NCI-H526 treated with DMSO at 0.1 percent for 48 hours (cell line): Measurements from ENCODE around the gene MGMT.

ENCODE experiments used
- DNase-seq: peaks from one replicate; lab custom pipeline; 2025; lab: John Stamatoyannopoulos, UW

The MGMT gene

DNA sequence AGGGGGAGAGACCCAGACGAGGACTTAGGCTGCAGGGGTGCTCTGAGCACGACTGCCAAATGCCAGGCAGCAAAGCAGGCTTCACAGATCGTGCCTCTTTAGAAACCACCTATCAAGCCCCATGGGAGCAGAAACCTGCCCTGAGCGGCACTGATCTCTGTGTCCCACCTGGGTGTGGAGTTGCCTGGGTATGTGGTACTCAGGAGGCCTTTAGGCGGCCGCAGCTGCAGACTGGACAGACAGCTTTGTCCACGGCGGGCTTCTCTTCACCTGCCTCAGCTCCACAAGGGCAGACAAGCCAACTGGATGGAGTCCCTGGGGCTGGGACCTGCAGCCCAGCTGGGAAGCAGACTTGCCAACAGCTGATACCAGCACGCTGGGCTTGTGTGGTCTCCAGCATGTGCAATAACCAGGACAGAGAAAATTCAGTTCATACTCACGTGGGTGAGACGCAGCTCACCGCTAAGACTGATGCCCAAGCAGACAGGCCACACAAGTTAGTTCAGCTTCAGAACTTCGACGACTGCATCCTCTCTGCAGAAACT is 333.8 kb downstream of the MGMT start:
- DNase-seq: no peak

DNA sequence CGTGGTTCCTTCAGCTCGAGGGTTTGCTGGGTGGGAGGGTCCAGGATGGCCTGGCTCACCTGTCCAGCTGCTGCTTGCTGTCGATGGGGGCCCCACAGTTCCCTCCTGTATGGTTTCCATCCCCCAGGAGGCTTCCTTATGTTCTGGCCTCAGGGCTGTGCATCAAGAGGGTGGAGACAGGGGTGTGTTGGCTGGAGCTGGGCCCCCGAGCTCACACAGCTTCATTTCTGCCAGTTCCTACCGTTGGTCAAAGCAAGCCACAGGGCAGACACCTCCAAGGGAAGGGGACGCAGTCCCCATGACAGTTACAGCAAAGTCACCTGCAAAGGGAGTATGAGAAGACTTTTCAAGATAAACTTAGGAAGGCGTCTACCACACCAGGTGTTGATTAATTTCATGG is 340.2 kb downstream of the MGMT start:
- no peak for DNase-seq

DNA sequence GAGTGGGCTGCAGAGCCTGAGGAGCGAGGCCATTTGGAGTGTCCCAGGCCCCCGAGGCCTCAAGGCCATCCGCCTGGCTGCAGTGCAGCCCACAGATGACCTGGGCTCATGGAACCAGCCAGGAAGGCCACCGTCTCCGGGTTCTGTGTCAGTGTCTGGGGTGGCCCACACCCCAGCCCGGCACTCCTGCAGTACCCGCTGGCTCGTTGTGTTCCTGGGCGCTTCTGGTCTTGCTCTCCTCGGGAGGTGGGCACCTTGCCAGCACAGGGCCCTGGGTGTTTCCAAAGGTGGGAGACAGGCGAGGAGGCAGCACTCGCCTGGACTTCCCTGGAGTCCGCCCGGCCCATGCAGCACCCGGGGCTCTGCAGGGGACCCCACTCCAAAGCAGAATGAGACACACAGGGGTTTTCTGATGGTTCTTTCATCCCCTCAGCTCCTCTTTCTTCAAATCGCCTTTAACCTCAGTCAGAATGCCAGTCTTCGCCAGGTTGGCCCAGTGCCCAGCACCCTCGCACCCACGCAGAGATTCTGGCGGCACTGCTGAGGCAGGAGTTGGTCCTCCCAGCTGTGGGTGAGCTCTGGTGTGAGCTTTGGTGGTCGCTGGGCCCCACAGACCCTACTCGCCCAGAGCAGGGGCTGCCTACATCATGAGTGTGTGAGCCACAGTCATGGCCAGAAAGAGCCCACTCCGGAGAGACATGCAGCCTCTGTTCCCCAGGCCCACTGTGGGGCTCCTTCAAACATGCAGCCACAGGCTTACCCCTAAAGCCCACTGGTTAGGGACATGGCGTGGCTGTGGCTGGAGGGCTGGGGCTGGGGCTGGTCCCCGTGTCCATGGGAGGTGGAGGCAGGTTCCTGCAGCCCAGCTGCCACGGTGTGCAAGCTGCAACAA is 341.3 kb downstream of the MGMT start:
- DNase-seq: no peak

DNA sequence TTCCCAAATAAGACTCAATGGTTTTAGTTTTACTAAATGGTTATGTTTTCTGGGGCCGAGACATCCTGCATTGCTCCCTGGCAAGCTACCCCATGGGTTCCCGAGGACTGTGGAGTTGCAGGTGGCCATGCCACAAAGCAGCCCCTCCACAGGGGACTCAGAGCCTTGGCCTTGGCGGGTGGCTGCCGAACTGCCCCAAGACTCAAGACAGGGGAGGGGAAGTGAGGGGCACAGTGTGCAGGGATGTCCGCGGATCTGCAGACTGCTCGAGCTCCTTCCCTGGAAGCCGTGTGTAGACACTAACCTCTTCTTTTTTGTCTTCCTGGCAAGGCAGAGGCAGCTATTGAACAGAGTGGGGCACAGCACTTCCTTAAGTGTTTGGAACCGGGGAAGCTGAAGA is 342.4 kb downstream of the MGMT start:
- no peak for DNase-seq

DNA sequence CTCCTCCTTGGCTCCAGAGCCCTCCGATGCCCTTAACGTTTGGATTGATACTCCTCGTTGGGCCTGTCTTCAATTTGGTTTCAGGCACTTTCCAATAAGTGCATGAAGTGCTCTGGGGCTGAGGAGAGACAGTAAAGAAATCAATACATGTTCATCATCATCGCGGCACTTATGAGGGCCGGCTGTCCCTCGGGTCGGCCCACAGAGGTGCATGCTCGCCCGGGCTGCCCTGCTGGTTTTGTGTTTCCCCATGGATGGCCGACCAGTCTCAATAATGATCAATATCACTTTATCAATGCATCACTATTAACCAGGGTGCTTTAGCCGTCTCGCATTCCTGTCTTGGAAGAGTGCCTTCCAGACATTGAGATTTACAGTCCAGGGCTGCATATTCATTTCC is 342.8 kb downstream of the MGMT start:
- no peak for DNase-seq

DNA sequence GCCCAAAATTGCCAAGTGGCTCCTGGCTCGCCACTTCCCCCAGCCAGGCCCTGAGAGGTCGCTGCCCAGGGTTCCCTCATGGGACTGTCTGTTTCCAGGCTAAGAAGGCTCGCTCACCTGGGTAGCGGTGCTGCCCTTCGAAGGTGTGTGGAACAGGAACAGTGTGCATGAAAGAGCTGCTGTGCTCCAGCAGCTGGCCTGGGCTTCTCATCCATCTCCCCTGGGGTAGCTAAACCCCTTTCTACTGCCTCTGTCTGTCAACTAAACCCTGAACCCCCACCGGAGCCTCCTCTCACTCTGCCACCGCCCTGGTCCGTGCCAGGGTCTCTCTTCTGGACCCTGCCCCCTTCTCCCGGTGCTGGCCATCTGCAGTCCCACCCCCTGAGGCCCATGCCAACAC is 344.2 kb downstream of the MGMT start:
- DNase-seq: no peak

DNA sequence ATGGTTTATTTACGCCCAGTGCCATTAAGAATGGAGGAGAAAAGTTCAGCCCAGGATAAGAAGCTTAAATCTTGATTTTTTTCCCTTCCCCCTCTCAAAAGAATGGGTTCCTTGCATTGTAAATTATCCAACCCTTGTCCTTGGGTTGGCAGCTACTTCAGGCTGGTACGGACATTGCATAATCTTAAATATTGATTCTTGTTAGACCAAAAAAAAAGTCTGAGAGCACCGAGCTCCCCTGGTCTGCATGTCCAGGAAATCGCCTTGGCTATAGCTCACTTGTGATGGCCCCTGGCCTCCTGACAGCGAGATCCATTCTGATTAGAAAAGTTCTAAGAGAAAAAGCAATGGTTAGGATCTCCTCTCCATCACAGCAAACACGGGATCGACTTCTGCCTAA is 345.4 kb downstream of the MGMT start:
- DNase-seq: no peak

DNA sequence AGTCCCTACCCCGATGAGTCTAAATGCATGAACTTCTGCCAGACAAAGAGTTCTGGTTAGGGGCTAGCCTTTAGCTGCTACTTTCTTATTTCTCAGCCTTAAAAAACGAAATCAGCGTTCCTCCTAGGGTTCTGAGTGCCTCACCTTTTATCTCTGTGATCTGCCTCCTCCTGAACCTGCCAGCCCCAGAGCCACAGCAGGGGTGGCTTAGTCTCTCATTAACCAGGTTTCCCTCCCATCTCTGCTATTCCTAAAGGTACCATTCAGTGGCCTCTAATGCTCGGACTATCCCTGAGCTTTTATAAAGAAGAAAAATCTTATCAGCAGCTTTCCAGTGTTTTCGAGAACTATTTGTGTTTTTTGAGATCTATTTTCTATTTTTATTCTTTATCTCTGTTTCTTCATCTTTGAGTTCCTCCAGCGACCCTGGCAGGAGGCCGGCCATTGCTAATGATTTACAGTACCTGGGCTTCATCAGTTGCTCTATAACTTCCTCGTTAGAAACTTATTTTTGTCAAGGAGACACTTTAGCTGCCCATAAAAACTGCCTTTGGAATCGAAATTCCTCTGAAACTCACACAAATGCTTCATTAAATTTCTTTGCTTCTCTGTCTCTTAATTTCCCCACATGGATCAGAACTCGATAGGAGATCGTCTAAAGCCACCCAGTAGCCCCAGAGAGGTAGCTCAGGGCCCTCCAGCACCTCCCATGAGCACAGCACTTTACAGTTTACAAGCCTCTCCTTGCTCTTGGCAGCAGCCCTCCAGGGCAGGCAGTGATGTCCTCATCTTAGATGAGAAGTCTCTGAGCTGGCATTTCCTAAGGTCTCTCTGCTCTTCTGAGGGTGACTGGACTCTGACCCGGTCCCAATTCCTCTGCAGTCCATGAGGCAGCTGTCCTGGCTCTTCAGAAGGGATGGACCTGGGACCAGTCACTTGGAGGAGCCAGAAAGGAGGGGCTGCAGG is 347.9 kb downstream of the MGMT start:
- no peak for DNase-seq

DNA sequence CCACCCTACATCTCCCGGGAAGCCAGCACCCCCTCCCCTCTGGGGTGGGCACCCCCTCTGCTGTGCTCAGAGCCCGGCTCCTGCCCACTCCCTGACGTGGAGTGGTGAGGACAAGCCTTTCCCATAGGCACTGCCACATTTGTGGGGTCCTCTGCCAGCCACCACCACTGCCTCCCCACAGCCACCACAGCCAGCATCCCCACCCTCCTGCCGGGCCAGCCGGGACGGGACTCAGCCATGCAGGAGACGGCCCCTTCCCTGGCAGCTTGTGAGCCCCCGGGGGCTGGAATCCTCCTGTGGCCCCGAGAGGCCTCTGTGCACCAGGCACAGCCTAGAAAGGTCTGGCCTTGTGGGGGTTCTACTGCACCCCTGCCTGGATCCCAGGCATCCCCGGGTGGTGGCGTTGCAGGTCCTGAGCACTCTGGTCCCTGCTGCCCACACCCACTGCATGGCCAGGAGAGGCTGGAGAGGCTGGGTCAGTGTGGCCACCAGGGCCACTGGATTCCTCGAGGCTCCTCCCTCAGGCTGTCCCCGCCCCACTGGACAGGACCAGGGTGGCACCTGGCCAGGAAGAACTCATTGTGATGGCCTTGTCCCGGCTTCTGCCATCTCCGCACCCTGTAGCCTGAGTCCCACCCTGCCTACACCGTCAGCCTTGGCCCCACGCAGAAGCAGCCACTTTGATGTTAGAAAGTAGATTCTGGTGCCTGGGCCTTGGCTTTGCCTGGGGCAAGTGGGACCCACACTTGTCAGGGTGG is 349.0 kb downstream of the MGMT start:
- no peak for DNase-seq

DNA sequence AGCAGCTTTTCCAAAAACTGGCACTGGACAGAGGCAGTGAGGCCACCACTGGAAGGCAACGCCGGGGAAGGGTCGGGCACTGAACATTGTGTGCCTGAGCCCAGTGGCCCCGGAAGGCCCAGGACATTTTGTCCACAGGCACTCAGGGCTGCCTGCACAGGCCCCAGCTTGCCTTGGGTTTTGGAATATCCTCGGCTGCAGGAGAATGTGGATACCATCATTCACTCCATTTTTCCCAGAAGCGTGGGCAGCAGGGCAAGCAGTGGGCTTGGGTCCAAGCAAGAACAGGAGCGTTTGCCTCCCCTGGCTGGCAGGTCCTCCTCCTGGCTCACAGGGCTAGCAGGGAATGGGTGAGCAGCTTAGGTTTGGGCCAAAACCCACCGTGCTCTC is 349.6 kb downstream of the MGMT start:
- DNase-seq: no peak
